Esophagus muscularis mucosa (tissue), 4 donors: ENCODE data around the gene LRRC8C. TPM values are rescaled to one million over a fixed set of nuclear protein-coding genes. Genes with fewer than 3 reads are reported as not detected.

Experiments
- DNase-seq: peaks from one replicate; pipeline ENCODE4 v3.0.0-alpha.2; 2017; ENCODE audit errors: extremely low spot score
- H3K27ac ChIP-seq, 4 donors: fragments of 200-600 bp; sonication (generic); replicated peaks in 1 of 4; 1 replicate in 3 of 4; 2 replicates in 1 of 4; pipeline ENCODE4 v1.5.1; 2016 to 2019; ENCODE audit warnings: mild to moderate bottlenecking in 1 of 4
- H3K27me3 ChIP-seq, 4 donors: fragments of 200-600 bp; sonication (generic); one replicate each; pipeline versions ENCODE4 v1.5.1 to v1.6.0; 2016 to 2019
- H3K36me3 ChIP-seq, 4 donors: fragments of 200-600 bp; sonication (generic); one replicate each; pipeline ENCODE4 v1.5.1; 2016 to 2019
- H3K4me1 ChIP-seq, 4 donors: fragments of 200-600 bp; sonication (generic); one replicate each; pipeline ENCODE4 v1.5.1; 2016 to 2019
- H3K4me3 ChIP-seq, 4 donors: fragments of 200-600 bp; sonication (generic); 1 replicate in 2 of 4; 2 replicates in 2 of 4; pipeline ENCODE4 v1.5.1; 2016 to 2019; ENCODE audit warnings: mild to moderate bottlenecking in 4 of 4, moderate library complexity in 1 of 4
- H3K9me3 ChIP-seq, 4 donors: fragments of 200-600 bp; sonication (generic); 1 replicate in 3 of 4; 2 replicates in 1 of 4; pipeline ENCODE4 v1.5.1; 2016 to 2019
- CTCF ChIP-seq, 3 experiments: fragments of 200-600 bp in 2 of 3; fragments of 450-650 bp in 1 of 3; sonication (generic) in 2 of 3; IDR thresholded peaks; one replicate each; pipeline ENCODE4 v1.5.1; 2017 to 2019; ENCODE audit warnings: antibody characterized with exemption in 3 of 3, mild to moderate bottlenecking in 2 of 3, moderate library complexity in 1 of 3
- EP300 ChIP-seq: sonication (generic); formaldehyde crosslinking; IDR thresholded peaks from one replicate; pipeline ENCODE4 v1.6.1; 2017; ENCODE audit warnings: antibody characterized with exemption
- POLR2A ChIP-seq: fragments of 450-650 bp; IDR thresholded peaks from one replicate; pipeline ENCODE4 v1.6.1; 2017; ENCODE audit warnings: antibody characterized with exemption, moderate library complexity, mild to moderate bottlenecking, low read depth
- POLR2AphosphoS5 ChIP-seq, 2 donors: sonication (generic); formaldehyde crosslinking; IDR thresholded peaks; one replicate each; pipeline ENCODE4 v1.6.1; 2017; ENCODE audit warnings: antibody characterized with exemption in 2 of 2
- WGBS: methylation state at CpG from one replicate; pipeline ENCODE4 v1.1.5; 2018; 5-methylcytosine and 5-hydroxymethylcytosine counted together
- intact Hi-C: fragments of 100-400 bp; cut with DNase I; formaldehyde crosslinking; loops from one replicate; pipeline ENCODE4 v1.15.1; 2023
- total RNA-seq, 4 donors: library from RNA; depleted of rRNA; stranded (reverse); fragments of >200 nt; gene quantifications; one replicate each; pipeline versions ENCODE4 v1.1.0 to v1.2.1, GENCODE V29; 2016

LRRC8C gene
- total RNA-seq, 4 donors from 2014 or later = 5.8 to 8.9 (median 7.4) TPM

GRCh38 chr1:89609781-89610456 is 23.0 kb upstream of the LRRC8C start:
- no peaks in the 10 kb centered on the region for H3K9me3 ChIP-seq
- H3K27me3 ChIP-seq = no peaks in the 10 kb centered on the region
- DNase-seq = no peak
- intact Hi-C loops = no loop called here
- 87% methylated on average over 9 of the region's 14 CpGs for WGBS
- H3K27ac ChIP-seq = no peak overlapping the region
- H3K36me3 ChIP-seq = no peaks in the 10 kb centered on the region
- no peak overlapping the region for H3K4me3 ChIP-seq
- TF ChIP-seq POLR2AphosphoS5 (IDR thresholded peaks at IDR 0.05) = no peak
- TF ChIP-seq EP300 = no peak
- no peak for TF ChIP-seq POLR2A
- TF ChIP-seq CTCF (IDR thresholded peaks at IDR 0.05) = no peak
- peaks cover 22 to 26% (median 25%) of the 10 kb centered on the region in 4 donors for H3K4me1 ChIP-seq

GRCh38 chr1:89610457-89611011 is 22.4 kb upstream of the LRRC8C start:
- WGBS = 97% methylated on average over 14 of the region's 15 CpGs
- TF ChIP-seq POLR2A (no peak), CTCF (IDR thresholded peaks at IDR 0.05) (no peak), POLR2AphosphoS5 (IDR thresholded peaks at IDR 0.05) (no peak), EP300 (no peak)
- Histone ChIP-seq H3K4me3 (no peak overlapping the region), H3K27me3 (no peaks in the 10 kb centered on the region), H3K4me1 (peaks cover 22 to 26% (median 25%) of the 10 kb centered on the region in 4 donors), H3K27ac (no peak overlapping the region), H3K9me3 (no peaks in the 10 kb centered on the region), H3K36me3 (no peaks in the 10 kb centered on the region)
- DNase-seq = no peak
- intact Hi-C loops = no loop called here

GRCh38 chr1:89611721-89612120 is 21.2 kb upstream of the LRRC8C start:
- intact Hi-C loops = no loop called here
- Histone ChIP-seq H3K9me3 (no peaks in the 10 kb centered on the region), H3K36me3 (no peaks in the 10 kb centered on the region), H3K27me3 (no peaks in the 10 kb centered on the region), H3K27ac (no peak overlapping the region), H3K4me1 (peaks cover 17 to 34% (median 26%) of the 10 kb centered on the region in 4 donors), H3K4me3 (no peak overlapping the region)
- 83% methylated on average over 1 of the region's 1 CpG for WGBS
- no peak for TF ChIP-seq CTCF (IDR thresholded peaks at IDR 0.05)
- no peak for TF ChIP-seq POLR2AphosphoS5 (IDR thresholded peaks at IDR 0.05)
- no peak for TF ChIP-seq EP300
- no peak for TF ChIP-seq POLR2A
- no peak for DNase-seq

GRCh38 chr1:89613928-89614327 is 19.0 kb upstream of the LRRC8C start:
- no peak for TF ChIP-seq POLR2AphosphoS5 (IDR thresholded peaks at IDR 0.05)
- TF ChIP-seq EP300 = no peak
- TF ChIP-seq CTCF (IDR thresholded peaks at IDR 0.05) = no peak
- no peak for TF ChIP-seq POLR2A
- 92% methylated on average over 7 of the region's 7 CpGs for WGBS
- no peak overlapping the region for H3K4me3 ChIP-seq
- no peak for DNase-seq
- no peaks in the 10 kb centered on the region for H3K9me3 ChIP-seq
- no peaks in the 10 kb centered on the region for H3K36me3 ChIP-seq
- peaks cover 5 to 21% (median 13%) of the 10 kb centered on the region in 4 donors for H3K4me1 ChIP-seq
- intact Hi-C loops = no loop called here
- H3K27me3 ChIP-seq = no peaks in the 10 kb centered on the region
- H3K27ac ChIP-seq = no peak overlapping the region
